ENCODE measurements around the gene ZNF467. TPM values are rescaled to one million over a fixed set of nuclear protein-coding genes. Genes with fewer than 3 reads are reported as not detected.
A peak's percentile ranks its signal among the peaks of the same experiment; 100 is the strongest.

Gene ZNF467
- total and polyA plus RNA-seq, 8 donors: 6.3 to 18.6 (median 8.8) TPM

DNA sequence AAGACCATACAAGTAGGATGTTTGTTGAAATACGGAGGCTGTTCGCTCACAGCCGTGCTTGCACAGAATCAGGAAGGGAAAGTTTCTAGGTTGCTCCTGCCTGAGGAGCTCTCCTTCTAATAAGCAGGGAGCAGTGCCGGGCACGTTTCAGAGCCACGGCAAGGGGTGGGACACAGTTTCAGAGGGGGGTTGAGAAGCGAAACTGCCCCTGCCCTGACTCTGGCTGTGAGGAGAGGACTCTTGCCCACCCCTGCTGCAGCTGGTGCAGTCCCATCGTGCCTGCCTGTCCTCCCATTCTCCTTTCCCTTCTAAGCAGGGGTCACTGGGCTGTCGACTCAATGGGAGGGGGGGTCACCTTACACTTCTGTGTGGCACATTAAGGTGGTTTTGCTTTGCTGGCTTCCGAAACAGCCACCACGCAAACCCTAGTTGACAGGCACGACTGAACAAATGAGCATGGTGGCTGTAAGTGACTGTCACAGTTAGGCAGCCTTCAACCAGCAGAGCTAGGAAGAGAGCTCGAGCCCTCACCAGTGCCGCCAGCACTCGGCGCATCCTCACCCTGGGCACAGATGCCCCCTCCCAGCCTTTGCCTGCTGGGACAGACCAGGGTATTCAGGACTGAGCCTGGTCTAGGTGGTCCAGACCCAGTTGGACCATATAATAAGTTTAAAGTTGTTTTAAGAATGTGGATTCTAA, 37.5 kb downstream of the ZNF467 start:
- intact Hi-C loops (cut with DNase I): no loop called here
- ATAC-seq: no peak
- Histone ChIP-seq H3K27me3 (no peaks in the 10 kb centered on the region), H3K36me3 (no peaks in the 10 kb centered on the region), H3K27ac (no peak overlapping the region), H3K4me3 (no peak overlapping the region), H3K4me1 (no peaks in the 10 kb centered on the region), H3K9me3 (no peaks in the 10 kb centered on the region)
- 65 to 66% methylated on average over 16 of the region's 16 CpGs for WGBS, 2 donors
- DNase-seq: peak in 2 of 6 donors; percentile 33 to 51
- TF ChIP-seq CTCF (IDR thresholded peaks at IDR 0.05): no peak
- FAIRE-seq: no peak

DNA sequence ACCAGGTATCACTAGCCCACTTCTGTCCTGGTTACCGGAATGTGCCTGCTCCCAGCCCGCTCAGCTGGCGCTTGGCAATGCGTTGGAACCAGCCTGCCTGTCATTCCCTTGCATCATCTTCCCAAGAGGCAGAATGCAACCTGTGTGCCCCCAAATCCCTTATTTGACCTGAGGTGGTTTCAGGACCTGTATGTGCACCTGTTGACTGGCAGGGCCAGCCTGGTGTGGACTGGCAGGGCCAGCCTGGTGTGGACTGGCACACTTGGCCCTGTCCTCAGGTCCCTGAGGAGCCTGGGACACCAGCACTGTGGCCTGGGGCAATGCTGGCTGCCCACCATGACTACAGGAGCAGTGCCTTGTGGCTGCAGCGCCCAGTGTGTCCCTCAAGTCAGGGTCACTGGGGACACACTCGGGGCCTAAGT, 38.2 kb downstream of the ZNF467 start:
- no peak for FAIRE-seq
- H3K27me3 ChIP-seq: no peaks in the 10 kb centered on the region
- intact Hi-C loops (cut with DNase I): no loop called here
- H3K27ac ChIP-seq: no peak overlapping the region
- no peaks in the 10 kb centered on the region for H3K9me3 ChIP-seq
- WGBS, 2 donors: 90 to 97% methylated on average over 6 of the region's 6 CpGs
- TF ChIP-seq CTCF (IDR thresholded peaks at IDR 0.05): no peak
- no peaks in the 10 kb centered on the region for H3K4me1 ChIP-seq
- DNase-seq: peak in 2 of 6 donors; percentile 46 to 52
- ATAC-seq: no peak
- H3K36me3 ChIP-seq: no peaks in the 10 kb centered on the region
- H3K4me3 ChIP-seq: no peak overlapping the region

- Histone ChIP-seq H3K4me1 (no peaks in the 10 kb centered on the region), H3K27me3 (no peaks in the 10 kb centered on the region), H3K9me3 (no peaks in the 10 kb centered on the region), H3K4me3 (no peak overlapping the region), H3K27ac (no peak overlapping the region), H3K36me3 (peaks cover 0 to 2% (median 0%) of the 10 kb centered on the region in 3 donors)
- intact Hi-C loops (cut with DNase I): no loop called here
- WGBS, 2 donors: 76 to 83% methylated on average over 2 of the region's 2 CpGs
- no peak for FAIRE-seq
- TF ChIP-seq CTCF (IDR thresholded peaks at IDR 0.05): no peak
- no peak for DNase-seq
- ATAC-seq: peak in 1 of 4 donors; percentile 17
Measured at GRCh38 chr7:149734791-149735075, 38.7 kb downstream of the ZNF467 start.

GRCh38 chr7:149733924-149734790, 39.2 kb downstream of the ZNF467 start:
- Histone ChIP-seq H3K4me3 (no peak overlapping the region), H3K9me3 (no peaks in the 10 kb centered on the region), H3K4me1 (no peaks in the 10 kb centered on the region), H3K27ac (no peak overlapping the region), H3K36me3 (peaks cover 0 to 8% (median 0%) of the 10 kb centered on the region in 3 donors), H3K27me3 (no peaks in the 10 kb centered on the region)
- FAIRE-seq (no peak), DNase-seq (peak in 1 of 6 donors; percentile 35), ATAC-seq (peak in 1 of 4 donors; percentile 22)
- WGBS, 2 donors: 80 to 84% methylated on average over 18 to 20 of the region's 20 CpGs
- intact Hi-C loops (cut with DNase I): no loop called here
- TF ChIP-seq CTCF (IDR thresholded peaks at IDR 0.05): no peak

All from pancreas (tissue), 10 donors.